Astrocyte (in vitro differentiated cells and primary cell): ENCODE measurements around the gene PEPD. TPM values are rescaled to one million over a fixed set of nuclear protein-coding genes. Genes with fewer than 3 reads are reported as not detected.
A peak's percentile ranks its signal among the peaks of the same experiment; 100 is the strongest.

Experiments
- DNase-seq: peaks from one replicate; pipeline ENCODE4 v3.0.0-alpha.2; 2010; ENCODE audit warnings: low read depth
- FAIRE-seq: peaks from 2 replicates; lab custom pipeline; 2011; peaks lifted over from hg19 to GRCh38; lab: Jason Lieb, UNC
- H2AFZ ChIP-seq: 2 replicates; pipeline ENCODE4 v1.6.0; 2012; ENCODE audit warnings: low read depth, low read length, inconsistent platforms
- H3K27ac ChIP-seq: 2 replicates; pipeline ENCODE4 v1.5.1; 2011; ENCODE audit warnings: low read depth, low read length, inconsistent platforms
- H3K27me3 ChIP-seq: 2 replicates; pipeline ENCODE4 v1.6.0; 2011; ENCODE audit warnings: low read length, inconsistent platforms; ENCODE audit not compliant: insufficient read depth
- H3K36me3 ChIP-seq: 2 replicates; pipeline ENCODE4 v1.5.1; 2011; ENCODE audit warnings: low read length, inconsistent platforms; ENCODE audit not compliant: insufficient read depth
- H3K4me1 ChIP-seq: 2 replicates; pipeline ENCODE4 v1.5.1; 2011; ENCODE audit warnings: low read length, inconsistent platforms; ENCODE audit not compliant: insufficient read depth
- H3K4me2 ChIP-seq: 2 replicates; pipeline ENCODE4 v1.6.0; 2012; ENCODE audit warnings: low read length, inconsistent platforms
- H3K4me3 ChIP-seq: 2 replicates; pipeline ENCODE4 v1.5.1; 2011; ENCODE audit warnings: low read depth, mild to moderate bottlenecking, low read length, inconsistent platforms; ENCODE audit not compliant: insufficient read depth
- H3K79me2 ChIP-seq: 2 replicates; pipeline ENCODE4 v1.6.0; 2012; ENCODE audit warnings: mild to moderate bottlenecking, low read length, inconsistent platforms; ENCODE audit not compliant: insufficient read depth
- H3K9ac ChIP-seq: 2 replicates; pipeline ENCODE4 v1.6.0; 2012; ENCODE audit warnings: mild to moderate bottlenecking, low read length, inconsistent platforms
- H3K9me3 ChIP-seq: 2 replicates; pipeline ENCODE4 v1.5.1; 2012; ENCODE audit warnings: low read depth, mild to moderate bottlenecking, low read length, inconsistent platforms; ENCODE audit not compliant: insufficient read depth
- H4K20me1 ChIP-seq: 2 replicates; pipeline ENCODE4 v1.6.0; 2012; ENCODE audit warnings: low read length, inconsistent platforms; ENCODE audit not compliant: insufficient read depth
- H3K27ac Mint-ChIP-seq: one replicate; pipeline ENCODE4 v1.8.0; 2021; ENCODE audit warnings: mild to moderate bottlenecking, mixed read lengths; ENCODE audit not compliant: unreplicated experiment
- H3K27me3 Mint-ChIP-seq: one replicate; pipeline ENCODE4 v1.8.0; 2021; ENCODE audit warnings: low read depth, mixed read lengths; ENCODE audit not compliant: unreplicated experiment
- H3K36me3 Mint-ChIP-seq: one replicate; pipeline ENCODE4 v1.8.0; 2021; ENCODE audit warnings: low read depth, mixed read lengths; ENCODE audit not compliant: unreplicated experiment
- H3K4me1 Mint-ChIP-seq: one replicate; pipeline ENCODE4 v1.8.0; 2021; ENCODE audit warnings: low read depth, mixed read lengths; ENCODE audit not compliant: unreplicated experiment
- H3K4me3 Mint-ChIP-seq: one replicate; pipeline ENCODE4 v1.8.0; 2021; ENCODE audit warnings: mild to moderate bottlenecking, moderate library complexity, mixed read lengths; ENCODE audit not compliant: unreplicated experiment
- H3K9me3 Mint-ChIP-seq: one replicate; pipeline ENCODE4 v1.8.0; 2021; ENCODE audit warnings: mild to moderate bottlenecking, mixed read lengths; ENCODE audit not compliant: unreplicated experiment
- CTCF ChIP-seq: IDR thresholded peaks from 2 replicates; pipeline ENCODE4 v1.5.1; 2011; ENCODE audit warnings: low read depth, mild to moderate bottlenecking, inconsistent platforms, low read length, moderate library complexity; ENCODE audit not compliant: insufficient read depth
- EZH2 ChIP-seq: IDR thresholded peaks from 2 replicates; pipeline ENCODE4 v1.6.1; 2012; ENCODE audit warnings: mild to moderate bottlenecking, low read length, inconsistent platforms; ENCODE audit not compliant: insufficient read depth
- total RNA-seq: library from RNA; stranded (reverse); gene quantifications from 2 replicates; pipeline ENCODE4 v1.2.1, GENCODE V29; 2021

Gene PEPD
- total RNA-seq, 1 donor from 2014 or later: 37.9 TPM

GRCh38 chr19:33434069-33434885 lies 87.3 kb downstream of the PEPD start:
- no peak overlapping the region for H3K4me3 ChIP-seq
- H3K27ac ChIP-seq: no peak overlapping the region
- no peaks in the 10 kb centered on the region for H3K9me3 Mint-ChIP-seq
- peak overlapping the region; percentile 48 for H3K4me2 ChIP-seq
- no peak overlapping the region for H2AFZ ChIP-seq
- no peaks in the 10 kb centered on the region for H3K9me3 ChIP-seq
- FAIRE-seq (no peak), DNase-seq (no peak)
- peak overlapping the region; percentile 43 for H3K9ac ChIP-seq
- H3K4me1 ChIP-seq: peaks cover 10% of the 10 kb centered on the region
- H3K27ac Mint-ChIP-seq: no peak overlapping the region
- H3K79me2 ChIP-seq: no peaks in the 10 kb centered on the region
- TF ChIP-seq EZH2 (no peak), CTCF (no peak)
- no peaks in the 10 kb centered on the region for H3K36me3 ChIP-seq
- H4K20me1 ChIP-seq: no peaks in the 10 kb centered on the region
- H3K27me3 ChIP-seq: no peaks in the 10 kb centered on the region
- H3K27me3 Mint-ChIP-seq: peaks cover 3% of the 10 kb centered on the region
- no peak overlapping the region for H3K4me3 Mint-ChIP-seq
- peaks cover 3% of the 10 kb centered on the region for H3K36me3 Mint-ChIP-seq
- peaks cover 5% of the 10 kb centered on the region for H3K4me1 Mint-ChIP-seq

GRCh38 chr19:33432446-33433170 lies 89.0 kb downstream of the PEPD start:
- FAIRE-seq: no peak
- Mint-ChIP-seq H3K27me3 (peaks cover 3% of the 10 kb centered on the region), H3K27ac (no peak overlapping the region)

More at GRCh38 chr19:33432446-33433170, 89.0 kb downstream of the PEPD start:
- no peaks in the 10 kb centered on the region for H3K9me3 Mint-ChIP-seq
- Histone ChIP-seq H3K27ac (no peak overlapping the region), H3K4me3 (no peak overlapping the region), H3K4me2 (no peak overlapping the region), H3K27me3 (no peaks in the 10 kb centered on the region), H3K36me3 (no peaks in the 10 kb centered on the region), H3K9me3 (no peaks in the 10 kb centered on the region), H3K4me1 (peaks cover 10% of the 10 kb centered on the region), H2AFZ (no peak overlapping the region), H4K20me1 (peaks cover 6% of the 10 kb centered on the region), H3K9ac (no peak overlapping the region), H3K79me2 (no peaks in the 10 kb centered on the region)
- peaks cover 3% of the 10 kb centered on the region for H3K36me3 Mint-ChIP-seq
- H3K4me3 Mint-ChIP-seq: no peak overlapping the region
- no peak for DNase-seq
- TF ChIP-seq CTCF (no peak), EZH2 (no peak)
- peaks cover 5% of the 10 kb centered on the region for H3K4me1 Mint-ChIP-seq
